NCI-H345 treated with DMSO at 0.1 percent for 48 hours (cell line): ENCODE results near the gene SSPN.

ENCODE experiments used
- DNase-seq: peaks from one replicate; lab custom pipeline; 2025; ENCODE audit not compliant: unreplicated experiment; lab: John Stamatoyannopoulos, UW

SSPN gene

GRCh38 chr12:26282339-26282940, 87.1 kb downstream of the SSPN start:
- no peak for DNase-seq

GRCh38 chr12:26283046-26283445, 87.7 kb downstream of the SSPN start:
- no peak for DNase-seq

GRCh38 chr12:26283617-26284016, 88.2 kb downstream of the SSPN start:
- DNase-seq: no peak

GRCh38 chr12:26285401-26285800, 90.0 kb downstream of the SSPN start:
- no peak for DNase-seq

- no peak for DNase-seq
These were observed 90.8 kb downstream of the SSPN start for GRCh38 chr12:26286186-26286585.

- DNase-seq: no peak
These were observed 92.5 kb downstream of the SSPN start for GRCh38 chr12:26287671-26288381.

- DNase-seq: no peak
These were observed 95.2 kb downstream of the SSPN start for GRCh38 chr12:26290565-26290964.

- DNase-seq: no peak
These were observed 97.2 kb downstream of the SSPN start for GRCh38 chr12:26292596-26292995.

- no peak for DNase-seq
These were observed 98.2 kb downstream of the SSPN start for GRCh38 chr12:26293612-26294011.

- DNase-seq: no peak
These were observed 99.6 kb downstream of the SSPN start for GRCh38 chr12:26295001-26295400.

GRCh38 chr12:26297396-26298070, 102.2 kb downstream of the SSPN start:
- no peak for DNase-seq

GRCh38 chr12:26298785-26299621, 103.6 kb downstream of the SSPN start:
- no peak for DNase-seq

- DNase-seq: no peak
These were observed 104.4 kb downstream of the SSPN start for GRCh38 chr12:26299751-26300150.
